Fibroblast of lung (primary cell): ENCODE measurements around the gene HABP2. TPM values are rescaled to one million over a fixed set of nuclear protein-coding genes. Genes with fewer than 3 reads are reported as not detected.

Experiments
- DNase-seq, 2 donors: peaks; one replicate each; pipeline versions ENCODE4 v3.0.0 to v3.0.0-alpha.2; 2010; ENCODE audit warnings: low read depth in 2 of 2
- H2AFZ ChIP-seq: 2 replicates; pipeline ENCODE4 v1.5.1; 2012; ENCODE audit warnings: low read length, control low read depth, inconsistent platforms
- H3K27ac ChIP-seq: 2 replicates; pipeline ENCODE4 v1.5.1; 2011; ENCODE audit warnings: low read length, control low read depth; ENCODE audit not compliant: insufficient read depth
- H3K27me3 ChIP-seq: 2 replicates; pipeline ENCODE4 v1.5.1; 2011; ENCODE audit warnings: mild to moderate bottlenecking, low read length; ENCODE audit not compliant: control insufficient read depth, insufficient read depth
- H3K36me3 ChIP-seq: 2 replicates; pipeline ENCODE4 v1.5.1; 2011; ENCODE audit warnings: low read length; ENCODE audit not compliant: control insufficient read depth, insufficient read depth
- H3K4me1 ChIP-seq: 2 replicates; pipeline ENCODE4 v1.5.1; 2011; ENCODE audit warnings: low read length; ENCODE audit not compliant: control insufficient read depth, insufficient read depth; ENCODE audit errors: extremely low read depth
- H3K4me2 ChIP-seq: 2 replicates; pipeline ENCODE4 v1.5.1; 2011; ENCODE audit warnings: low read length, control low read depth; ENCODE audit not compliant: insufficient read depth; ENCODE audit errors: extremely low read depth
- H3K4me3 ChIP-seq, 4 experiments: fragments of 200-600 bp in 1 of 4; sonication (generic) in 1 of 4; replicated peaks in 1 of 4; 2 replicates each; pipeline ENCODE4 v1.5.1; 2011 to 2016; ENCODE audit warnings: low read length in 4 of 4, low read depth in 3 of 4, mild to moderate bottlenecking in 3 of 4, control low read depth in 2 of 4, inconsistent platforms in 1 of 4, mixed read lengths in 1 of 4; ENCODE audit not compliant: insufficient read depth in 1 of 4; ENCODE audit errors: control extremely low read depth in 1 of 4
- H3K79me2 ChIP-seq: 2 replicates; pipeline ENCODE4 v1.5.1; 2012; ENCODE audit warnings: mild to moderate bottlenecking, low read length, inconsistent platforms; ENCODE audit not compliant: control insufficient read depth, insufficient read depth
- H3K9ac ChIP-seq: 2 replicates; pipeline ENCODE4 v1.5.1; 2011; ENCODE audit warnings: mild to moderate bottlenecking, low read length, control low read depth; ENCODE audit not compliant: insufficient read depth
- H3K9me3 ChIP-seq: 2 replicates; pipeline ENCODE4 v1.5.1; 2012; ENCODE audit warnings: low read depth, low read length; ENCODE audit not compliant: control insufficient read depth, insufficient read depth
- H4K20me1 ChIP-seq: 2 replicates; pipeline ENCODE4 v1.5.1; 2011; ENCODE audit warnings: low read length; ENCODE audit not compliant: control insufficient read depth, insufficient read depth; ENCODE audit errors: extremely low read depth
- EZH2 ChIP-seq: IDR thresholded peaks from 2 replicates; pipeline ENCODE4 v1.5.1; 2012; ENCODE audit warnings: low read length, control low read depth, mild to moderate bottlenecking; ENCODE audit errors: missing control alignments
- polyA plus RNA-seq, 2 donors: library from polyadenylated mRNA; depleted of rRNA in 1 of 2; stranded (reverse) in 1 of 2; unstranded in 1 of 2; fragments of >200 nt; gene quantifications; 2 replicates each; pipeline ENCODE4 v1.2.1, GENCODE V29; 2011 to 2012; ENCODE audit warnings: missing spikeins in 1 of 2
- total RNA-seq: library from RNA; depleted of rRNA; stranded (reverse); fragments of >200 nt; gene quantifications from 2 replicates; pipeline ENCODE4 v1.2.1, GENCODE V29; 2014
- TF ChIP-seq, protein P1 (sequence below), 2 donors: IDR thresholded peaks in 1 of 2; conservative IDR thresholded peaks in 1 of 2; 1 replicate in 1 of 2; 2 replicates in 1 of 2; pipeline ENCODE4 v1.5.1; 2011 to 2012; ENCODE audit warnings: low read length in 2 of 2, control low read depth in 1 of 2, inconsistent platforms in 1 of 2, low read depth in 1 of 2, mild to moderate bottlenecking in 1 of 2

The HABP2 gene
- total and polyA plus RNA-seq, 2 donors (not counting 1 experiment from before 2014, with no cell fraction given): not detected

DNA sequence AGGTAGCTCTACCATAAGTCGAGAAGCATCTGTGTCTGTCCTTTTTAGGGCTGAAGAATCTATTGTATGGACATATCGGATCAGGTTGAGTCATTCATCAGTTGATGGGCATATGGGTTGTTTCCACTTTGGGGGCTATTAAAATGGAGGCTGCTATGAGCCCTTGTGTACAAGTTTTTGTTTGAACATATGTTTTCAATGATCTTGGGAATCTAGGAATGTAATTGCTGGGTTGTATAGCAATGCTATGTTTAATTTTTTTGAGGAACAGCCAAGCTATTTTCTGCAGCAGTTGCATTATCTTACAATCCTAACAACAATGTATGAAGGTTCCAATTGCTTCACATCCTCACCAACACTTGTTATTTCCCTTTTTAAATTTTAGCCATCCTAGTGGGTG, 46.4 kb upstream of the HABP2 start:
- Histone ChIP-seq H3K4me3 (no peak overlapping the region), H2AFZ (no peak overlapping the region), H3K27ac (no peak overlapping the region), H3K9ac (no peak overlapping the region), H3K27me3 (no peaks in the 10 kb centered on the region), H3K4me1 (no peaks in the 10 kb centered on the region), H3K4me2 (no peak overlapping the region), H4K20me1 (no peaks in the 10 kb centered on the region), H3K36me3 (no peaks in the 10 kb centered on the region), H3K9me3 (no peaks in the 10 kb centered on the region), H3K79me2 (no peaks in the 10 kb centered on the region)
- TF ChIP-seq, protein P1, sequence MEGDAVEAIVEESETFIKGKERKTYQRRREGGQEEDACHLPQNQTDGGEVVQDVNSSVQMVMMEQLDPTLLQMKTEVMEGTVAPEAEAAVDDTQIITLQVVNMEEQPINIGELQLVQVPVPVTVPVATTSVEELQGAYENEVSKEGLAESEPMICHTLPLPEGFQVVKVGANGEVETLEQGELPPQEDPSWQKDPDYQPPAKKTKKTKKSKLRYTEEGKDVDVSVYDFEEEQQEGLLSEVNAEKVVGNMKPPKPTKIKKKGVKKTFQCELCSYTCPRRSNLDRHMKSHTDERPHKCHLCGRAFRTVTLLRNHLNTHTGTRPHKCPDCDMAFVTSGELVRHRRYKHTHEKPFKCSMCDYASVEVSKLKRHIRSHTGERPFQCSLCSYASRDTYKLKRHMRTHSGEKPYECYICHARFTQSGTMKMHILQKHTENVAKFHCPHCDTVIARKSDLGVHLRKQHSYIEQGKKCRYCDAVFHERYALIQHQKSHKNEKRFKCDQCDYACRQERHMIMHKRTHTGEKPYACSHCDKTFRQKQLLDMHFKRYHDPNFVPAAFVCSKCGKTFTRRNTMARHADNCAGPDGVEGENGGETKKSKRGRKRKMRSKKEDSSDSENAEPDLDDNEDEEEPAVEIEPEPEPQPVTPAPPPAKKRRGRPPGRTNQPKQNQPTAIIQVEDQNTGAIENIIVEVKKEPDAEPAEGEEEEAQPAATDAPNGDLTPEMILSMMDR (conservative IDR thresholded peaks at IDR 0.05 in 1 of 2, IDR thresholded peaks at IDR 0.05 in 1 of 2; ENCODE audit: low read depth in 1 of 2, low read length in 2 of 2): no peak
- TF ChIP-seq EZH2: no peak
- no peak for DNase-seq

DNA sequence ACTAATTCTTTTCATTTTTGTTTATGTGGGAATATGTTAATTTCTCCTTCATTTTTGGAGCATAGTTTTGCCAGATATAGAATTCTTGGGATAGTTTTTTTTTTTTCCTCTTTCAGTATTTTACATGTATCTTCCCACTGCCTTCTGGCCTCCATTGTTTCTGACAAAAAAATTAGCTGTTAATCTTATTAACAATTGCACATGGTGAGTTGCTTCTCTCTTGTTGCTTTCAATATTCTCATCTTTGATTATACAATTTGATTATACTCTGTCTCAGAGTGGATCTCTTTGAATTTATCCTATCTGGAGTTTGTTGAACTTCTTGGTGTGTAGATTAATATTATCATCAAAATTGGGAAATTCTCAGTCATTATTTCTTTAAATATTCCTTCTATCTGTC, 41.4 kb upstream of the HABP2 start:
- DNase-seq: no peak
- Histone ChIP-seq H3K36me3 (no peaks in the 10 kb centered on the region), H3K27me3 (no peaks in the 10 kb centered on the region), H3K79me2 (no peaks in the 10 kb centered on the region), H4K20me1 (no peaks in the 10 kb centered on the region), H3K27ac (no peak overlapping the region), H3K9me3 (no peaks in the 10 kb centered on the region), H3K4me3 (no peak overlapping the region), H3K9ac (no peak overlapping the region), H2AFZ (no peak overlapping the region), H3K4me2 (no peak overlapping the region), H3K4me1 (no peaks in the 10 kb centered on the region)
- TF ChIP-seq, protein P1 (conservative IDR thresholded peaks at IDR 0.05 in 1 of 2, IDR thresholded peaks at IDR 0.05 in 1 of 2; ENCODE audit: low read depth in 1 of 2, low read length in 2 of 2): no peak
- TF ChIP-seq EZH2: no peak

DNA sequence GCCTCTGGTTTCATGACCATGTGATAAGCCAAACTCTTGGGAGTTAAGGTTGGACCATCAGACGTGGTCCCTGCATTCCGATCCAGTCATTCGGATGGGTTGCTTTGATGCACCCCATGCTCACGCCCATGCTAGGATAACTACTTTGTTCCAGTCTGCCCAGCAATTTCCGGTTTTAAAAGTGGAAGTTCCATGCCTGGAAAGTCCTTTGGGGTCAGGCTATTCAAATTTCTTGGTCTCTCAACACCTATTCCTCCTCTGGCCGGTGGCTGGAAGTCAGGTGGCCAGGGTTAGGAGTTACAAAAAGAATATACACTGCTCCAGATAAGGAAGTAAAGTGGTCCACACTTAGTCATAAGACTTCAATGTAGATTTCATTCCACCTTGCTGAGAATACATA, 37.7 kb upstream of the HABP2 start:
- Histone ChIP-seq H3K79me2 (no peaks in the 10 kb centered on the region), H3K27ac (no peak overlapping the region), H4K20me1 (no peaks in the 10 kb centered on the region), H3K9ac (no peak overlapping the region), H3K4me1 (no peaks in the 10 kb centered on the region), H3K4me2 (no peak overlapping the region), H3K9me3 (no peaks in the 10 kb centered on the region), H3K4me3 (no peak overlapping the region), H3K27me3 (no peaks in the 10 kb centered on the region), H2AFZ (no peak overlapping the region), H3K36me3 (no peaks in the 10 kb centered on the region)
- no peak for TF ChIP-seq EZH2
- TF ChIP-seq, protein P1 (conservative IDR thresholded peaks at IDR 0.05 in 1 of 2, IDR thresholded peaks at IDR 0.05 in 1 of 2; ENCODE audit: low read depth in 1 of 2, low read length in 2 of 2): no peak
- no peak for DNase-seq
